Central memory CD8-positive, alpha-beta T cell (primary cell): Measurements from ENCODE around the gene PRDM16.
"Not testable (repeated sequence)": the region's sequence is repeated elsewhere in the genome, so short reads cannot be mapped to it uniquely, and the experiment has no call there.

Source experiments
- ATAC-seq: fragments of 150-1000 bp; cut with Tn5 transposase; replicated peaks from 2 replicates; pipeline ENCODE4 v1.10.0; 2022; ENCODE audit warnings: mild to moderate bottlenecking, moderate FRiP score, moderate number of reproducible peaks; ENCODE audit not compliant: poor library complexity, severe bottlenecking; ENCODE audit errors: extremely low read depth
- DNase-seq, 2 donors: peaks; one replicate each; pipeline ENCODE4 v3.0.0; 2021; ENCODE audit warnings: low spot score in 2 of 2
- H3K27ac Mint-ChIP-seq: one replicate; pipeline ENCODE4 v1.8.0; 2022; ENCODE audit warnings: low read depth, mild to moderate bottlenecking, moderate library complexity, mixed read lengths
- H3K27me3 Mint-ChIP-seq: one replicate; pipeline ENCODE4 v1.8.0; 2022; ENCODE audit warnings: mixed read lengths
- H3K36me3 Mint-ChIP-seq: one replicate; pipeline ENCODE4 v1.8.0; 2022; ENCODE audit warnings: mild to moderate bottlenecking, moderate library complexity, mixed read lengths; ENCODE audit not compliant: insufficient read depth
- H3K4me1 Mint-ChIP-seq: one replicate; pipeline ENCODE4 v1.8.0; 2022; ENCODE audit warnings: mixed read lengths
- H3K4me3 Mint-ChIP-seq: one replicate; pipeline ENCODE4 v1.8.0; 2022; ENCODE audit warnings: mild to moderate bottlenecking, moderate library complexity, mixed read lengths
- H3K9me3 Mint-ChIP-seq: one replicate; pipeline ENCODE4 v1.8.0; 2022; ENCODE audit warnings: mixed read lengths

The PRDM16 gene

DNA sequence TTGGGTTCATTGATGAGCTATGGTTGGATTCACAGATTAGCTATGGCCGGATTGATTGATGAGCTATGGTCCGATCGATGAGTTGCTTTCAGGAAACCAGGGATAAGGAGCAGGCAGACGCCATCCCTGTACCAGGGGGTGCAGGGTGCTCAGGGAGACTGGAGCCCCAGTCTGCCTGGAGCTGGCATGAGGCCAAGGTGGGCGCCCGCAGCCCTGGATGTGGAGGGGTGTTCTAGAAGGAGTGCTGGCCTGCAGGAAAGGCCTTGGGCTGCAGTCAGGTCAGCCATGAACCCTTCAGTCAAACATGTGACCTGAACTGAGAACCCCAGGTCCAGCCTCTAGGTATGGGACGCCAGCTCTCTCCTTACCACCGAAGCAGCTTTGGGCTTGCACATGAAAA, 212.7 kb downstream of the PRDM16 start:
- Mint-ChIP-seq H3K36me3 (no peaks in the 10 kb centered on the region), H3K4me3 (no peak overlapping the region), H3K4me1 (no peaks in the 10 kb centered on the region), H3K9me3 (no peaks in the 10 kb centered on the region), H3K27ac (no peak overlapping the region), H3K27me3 (peaks cover 13% of the 10 kb centered on the region)
- DNase-seq: no peak
- no peak for ATAC-seq

DNA sequence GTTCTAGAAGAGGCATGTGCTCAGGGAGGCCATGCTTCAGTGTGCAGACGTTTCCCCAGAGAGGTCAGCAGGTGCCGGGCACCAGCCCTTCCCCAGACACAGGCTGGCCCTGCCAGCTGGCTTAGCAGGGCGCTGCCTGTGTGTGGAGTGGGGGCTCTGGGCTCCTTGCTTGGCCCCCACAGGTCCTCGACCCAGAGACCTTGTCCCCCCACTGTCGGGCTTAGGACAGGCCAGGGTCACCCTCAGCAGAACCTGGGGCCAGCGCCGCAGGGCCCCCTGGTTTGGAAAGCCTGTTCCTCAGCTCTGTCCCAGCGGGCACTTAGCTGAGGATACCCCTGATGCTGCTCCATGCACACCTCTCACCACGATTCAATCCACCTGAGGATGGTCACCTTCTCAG, 213.2 kb downstream of the PRDM16 start:
- no peak overlapping the region for H3K27ac Mint-ChIP-seq

GRCh38 chr1:3282656-3283430, 213.8 kb downstream of the PRDM16 start:
- no peak for ATAC-seq
- Mint-ChIP-seq H3K9me3 (no peaks in the 10 kb centered on the region), H3K36me3 (no peaks in the 10 kb centered on the region), H3K27ac (no peak overlapping the region), H3K4me1 (no peaks in the 10 kb centered on the region), H3K27me3 (peaks cover 13% of the 10 kb centered on the region), H3K4me3 (no peak overlapping the region)
- DNase-seq: no peak

More for the DNA sequence above, 213.2 kb downstream of the PRDM16 start:
- DNase-seq (no peak), ATAC-seq (no peak)
- no peaks in the 10 kb centered on the region for H3K36me3 Mint-ChIP-seq
- H3K27me3 Mint-ChIP-seq: peaks cover 13% of the 10 kb centered on the region
- H3K4me1 Mint-ChIP-seq: no peaks in the 10 kb centered on the region
- no peaks in the 10 kb centered on the region for H3K9me3 Mint-ChIP-seq
- H3K4me3 Mint-ChIP-seq: no peak overlapping the region

DNA sequence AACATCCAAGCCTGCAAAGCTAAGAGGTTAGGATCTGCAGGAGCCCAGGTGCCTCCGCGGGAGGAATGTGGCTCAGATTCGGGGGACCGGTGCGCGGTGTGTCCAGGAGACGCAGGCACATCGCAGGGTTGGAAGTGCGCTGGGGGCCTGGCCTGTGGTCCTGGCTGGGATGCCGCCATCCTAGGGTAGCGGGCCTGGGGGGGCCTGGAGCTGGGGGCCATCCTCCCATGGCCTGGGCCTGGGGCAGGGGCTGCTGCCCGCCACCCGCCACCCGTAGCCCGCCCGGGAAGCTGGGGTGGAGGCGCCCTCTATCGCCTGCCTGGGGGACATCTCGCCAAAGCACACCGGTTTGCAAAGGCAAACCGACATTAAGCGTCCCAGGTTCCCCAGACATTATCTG, 214.8 kb downstream of the PRDM16 start:
- Mint-ChIP-seq H3K27me3 (peaks cover 13% of the 10 kb centered on the region), H3K27ac (no peak overlapping the region), H3K9me3 (no peaks in the 10 kb centered on the region), H3K4me3 (no peak overlapping the region), H3K4me1 (no peaks in the 10 kb centered on the region), H3K36me3 (no peaks in the 10 kb centered on the region)
- no peak for DNase-seq
- no peak for ATAC-seq

DNA sequence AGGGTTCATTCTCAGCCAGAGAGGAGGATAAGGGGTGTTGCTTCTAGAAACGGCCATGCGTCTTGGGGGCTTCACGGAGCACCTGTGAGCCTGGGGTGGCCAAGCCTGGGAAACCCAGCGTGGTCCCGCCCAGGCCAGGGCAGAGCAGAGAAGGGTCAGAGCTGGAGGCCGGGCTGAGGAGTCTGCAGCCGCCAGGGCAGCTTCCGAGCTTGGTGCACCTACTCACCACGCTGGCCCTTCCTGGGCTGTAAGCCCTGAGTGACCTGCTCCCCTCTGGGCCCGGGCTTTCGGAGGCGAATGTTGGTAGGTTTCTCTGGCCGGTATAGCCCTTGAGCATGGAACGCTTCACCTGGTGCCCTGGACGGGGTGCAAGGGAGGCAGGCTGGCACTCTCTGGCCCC, 215.7 kb downstream of the PRDM16 start:
- no peak overlapping the region for H3K27ac Mint-ChIP-seq
- H3K27me3 Mint-ChIP-seq: peaks cover 13% of the 10 kb centered on the region
- DNase-seq: no peak
- no peaks in the 10 kb centered on the region for H3K9me3 Mint-ChIP-seq
- no peak for ATAC-seq
- no peak overlapping the region for H3K4me3 Mint-ChIP-seq
- no peaks in the 10 kb centered on the region for H3K36me3 Mint-ChIP-seq
- no peaks in the 10 kb centered on the region for H3K4me1 Mint-ChIP-seq

DNA sequence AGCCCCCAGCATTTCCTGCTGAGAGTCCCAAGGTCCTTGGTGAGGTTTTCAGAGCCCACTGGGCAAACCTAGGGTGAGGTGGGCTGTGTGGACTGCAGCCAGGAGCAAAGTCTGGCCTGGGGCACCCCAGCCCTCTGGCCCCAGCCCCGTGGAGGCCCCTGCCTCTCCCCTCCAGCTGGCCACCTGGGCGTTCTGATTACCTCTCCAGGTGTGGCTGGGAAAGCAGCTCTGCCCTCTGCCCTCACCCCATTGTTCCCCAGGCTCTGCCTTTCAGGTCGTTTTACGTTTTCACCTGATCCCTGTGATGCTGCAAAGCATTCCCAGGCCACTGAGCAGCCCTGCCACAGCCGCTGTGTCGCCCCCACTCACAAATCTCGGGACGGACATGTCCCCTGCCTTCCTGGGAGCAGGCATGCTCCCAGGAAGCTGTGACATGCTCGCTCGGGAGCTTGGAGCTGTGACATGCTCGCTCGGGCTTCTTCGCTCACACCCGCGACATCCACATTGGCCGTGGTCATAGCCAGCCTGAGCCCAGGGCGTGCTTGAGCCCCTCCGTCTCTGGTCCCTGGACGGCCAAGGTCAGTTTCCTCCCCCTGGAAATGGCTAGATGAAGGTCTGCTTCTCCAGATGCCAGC, 216.2 kb downstream of the PRDM16 start:
- H3K9me3 Mint-ChIP-seq: no peaks in the 10 kb centered on the region
- no peaks in the 10 kb centered on the region for H3K36me3 Mint-ChIP-seq
- H3K4me3 Mint-ChIP-seq: no peak overlapping the region

DNA sequence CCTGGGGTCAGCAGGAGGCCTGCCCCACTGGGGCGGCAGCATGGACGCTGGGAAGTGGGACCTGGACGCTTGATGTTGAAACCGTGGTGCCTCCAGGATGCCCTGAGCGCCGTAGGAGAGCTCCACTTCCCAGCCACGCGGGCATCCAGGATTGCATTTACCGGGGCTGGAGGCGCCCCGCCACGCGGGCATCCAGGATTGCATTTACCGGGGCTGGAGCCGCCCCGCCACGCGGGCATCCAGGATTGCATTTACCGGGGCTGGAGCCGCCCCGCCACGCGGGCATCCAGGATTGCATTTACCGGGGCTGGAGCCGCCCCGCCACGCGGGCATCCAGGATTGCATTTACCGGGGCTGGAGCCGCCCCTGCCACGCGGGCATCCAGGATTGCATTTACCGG, 218.1 kb downstream of the PRDM16 start:
- not testable (repeated sequence) for ATAC-seq, H3K4me3 Mint-ChIP-seq, H3K27ac Mint-ChIP-seq, H3K9me3 Mint-ChIP-seq, H3K36me3 Mint-ChIP-seq, DNase-seq, H3K4me1 Mint-ChIP-seq, H3K27me3 Mint-ChIP-seq

More for the DNA sequence above, 216.2 kb downstream of the PRDM16 start:
- ATAC-seq (no peak), DNase-seq (no peak)
- no peak overlapping the region for H3K27ac Mint-ChIP-seq
- peaks cover 13% of the 10 kb centered on the region for H3K27me3 Mint-ChIP-seq
- H3K4me1 Mint-ChIP-seq: no peaks in the 10 kb centered on the region

GRCh38 chr1:3287656-3288160, 218.7 kb downstream of the PRDM16 start:
- no peaks in the 10 kb centered on the region for H3K36me3 Mint-ChIP-seq
- ATAC-seq (no peak), DNase-seq (no peak)
- no peak overlapping the region for H3K27ac Mint-ChIP-seq
- no peak overlapping the region for H3K4me3 Mint-ChIP-seq
- H3K4me1 Mint-ChIP-seq: no peaks in the 10 kb centered on the region
- no peaks in the 10 kb centered on the region for H3K9me3 Mint-ChIP-seq
- H3K27me3 Mint-ChIP-seq: no peaks in the 10 kb centered on the region

DNA sequence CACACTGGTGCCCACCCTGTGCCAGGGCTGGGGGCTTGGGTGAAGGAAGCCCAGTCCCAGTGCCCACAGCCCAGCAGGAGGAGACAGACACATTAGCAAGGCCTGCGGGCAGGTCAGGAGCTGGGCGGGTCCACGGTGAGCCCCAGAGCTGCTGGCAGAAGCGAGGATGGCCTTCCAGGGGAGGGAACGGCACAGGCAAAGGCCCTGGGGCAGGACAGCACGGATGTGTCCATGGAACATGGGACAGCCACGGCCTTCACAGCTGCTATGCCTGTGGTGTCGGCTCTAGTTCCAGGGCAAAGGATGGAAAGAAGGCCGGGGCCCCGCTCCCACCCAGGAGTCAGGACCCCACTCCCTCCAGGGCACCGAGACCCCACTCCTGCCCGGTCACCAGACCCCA, 220.5 kb downstream of the PRDM16 start:
- ATAC-seq: no peak
- H3K4me3 Mint-ChIP-seq: no peak overlapping the region
- H3K9me3 Mint-ChIP-seq: no peaks in the 10 kb centered on the region
- no peak for DNase-seq
- H3K27me3 Mint-ChIP-seq: peaks cover 5% of the 10 kb centered on the region
- H3K4me1 Mint-ChIP-seq: no peaks in the 10 kb centered on the region
- no peak overlapping the region for H3K27ac Mint-ChIP-seq
- H3K36me3 Mint-ChIP-seq: peaks cover 2% of the 10 kb centered on the region

DNA sequence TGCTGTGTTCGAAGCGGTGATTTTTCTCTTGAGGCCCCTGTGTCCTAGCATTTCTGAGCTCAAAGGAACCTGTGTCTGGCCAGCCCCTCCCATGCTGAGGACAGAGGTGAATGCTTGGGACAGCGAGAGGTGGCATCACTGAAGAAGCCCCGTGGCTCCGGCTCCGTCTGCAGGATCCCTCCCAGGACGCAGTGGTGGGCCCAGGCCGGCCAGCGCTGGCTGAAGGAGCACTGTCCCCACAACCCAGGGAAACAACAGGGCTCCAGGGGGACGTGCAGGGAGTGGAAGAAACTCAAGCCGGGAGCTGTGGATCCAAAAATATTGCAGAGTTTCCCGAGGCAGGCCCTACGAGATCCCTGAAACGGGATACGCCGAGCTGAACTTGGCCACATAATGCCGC, 221.4 kb downstream of the PRDM16 start:
- H3K27ac Mint-ChIP-seq: no peak overlapping the region
- DNase-seq: no peak
- H3K4me1 Mint-ChIP-seq: no peaks in the 10 kb centered on the region
- H3K36me3 Mint-ChIP-seq: peaks cover 2% of the 10 kb centered on the region
- no peak for ATAC-seq
- no peaks in the 10 kb centered on the region for H3K9me3 Mint-ChIP-seq
- peaks cover 9% of the 10 kb centered on the region for H3K27me3 Mint-ChIP-seq
- no peak overlapping the region for H3K4me3 Mint-ChIP-seq

DNA sequence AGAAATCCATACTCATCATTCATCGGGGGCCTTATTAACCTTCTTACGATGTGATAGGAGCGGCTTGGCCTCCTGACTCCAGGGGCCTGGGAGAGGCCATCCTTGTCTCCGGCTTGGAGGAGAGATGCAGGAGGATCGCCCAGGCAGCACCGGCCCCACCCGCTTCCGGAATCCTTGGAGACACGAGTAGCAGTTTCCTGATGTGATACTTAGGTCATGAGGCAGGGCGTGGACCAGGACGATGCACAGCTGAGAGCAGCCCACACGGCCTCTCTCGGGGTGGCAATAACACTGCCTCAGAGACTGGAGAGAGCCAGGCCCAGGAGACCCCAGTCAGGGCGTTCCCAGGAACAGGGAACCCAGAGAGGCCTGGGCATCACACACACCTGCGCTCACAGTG, 221.9 kb downstream of the PRDM16 start:
- no peaks in the 10 kb centered on the region for H3K4me1 Mint-ChIP-seq
- no peak overlapping the region for H3K27ac Mint-ChIP-seq
- H3K9me3 Mint-ChIP-seq: no peaks in the 10 kb centered on the region
- no peak overlapping the region for H3K4me3 Mint-ChIP-seq
- no peak for ATAC-seq
- no peak for DNase-seq
- H3K36me3 Mint-ChIP-seq: peaks cover 2% of the 10 kb centered on the region
- H3K27me3 Mint-ChIP-seq: peaks cover 12% of the 10 kb centered on the region

DNA sequence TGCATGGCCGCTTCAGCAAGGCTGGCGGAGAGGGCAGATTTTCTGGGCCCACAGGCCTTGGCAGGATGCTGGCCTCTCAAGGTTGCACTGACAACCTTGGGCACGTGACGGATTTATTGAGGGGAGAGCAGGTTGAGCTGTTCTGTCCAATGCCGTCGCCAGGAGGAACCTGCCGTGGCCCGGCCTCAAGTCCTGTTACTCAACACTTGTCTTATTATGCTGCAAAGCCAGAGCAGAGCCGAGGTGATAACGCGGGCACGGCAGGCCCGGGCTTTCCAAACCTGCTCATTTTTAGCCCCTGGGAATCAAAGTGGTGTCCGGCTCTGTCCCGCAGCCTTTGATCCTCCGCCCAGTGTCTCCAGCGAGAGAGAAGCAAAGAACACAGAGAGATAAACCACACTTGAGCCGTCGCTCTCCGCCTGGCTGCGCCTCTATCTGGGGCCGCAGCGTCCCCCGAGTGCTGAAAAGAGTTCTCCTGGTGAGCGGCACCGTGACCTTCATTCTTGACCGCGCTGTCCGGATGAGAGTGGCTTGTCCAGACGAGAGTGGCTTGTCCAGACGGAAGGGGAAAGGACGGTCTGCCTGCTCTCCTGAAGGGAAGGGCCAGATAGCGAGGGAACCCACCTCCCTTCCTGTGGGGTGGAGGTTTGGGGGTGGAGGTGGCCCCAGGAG, 223.2 kb downstream of the PRDM16 start:
- no peak for ATAC-seq
- Mint-ChIP-seq H3K4me1 (no peaks in the 10 kb centered on the region), H3K9me3 (no peaks in the 10 kb centered on the region), H3K36me3 (peaks cover 2% of the 10 kb centered on the region), H3K27ac (no peak overlapping the region), H3K27me3 (peaks cover 19% of the 10 kb centered on the region), H3K4me3 (no peak overlapping the region)
- DNase-seq: no peak
